ENCODE measurements around the gene MYO15B.
"Not testable (repeated sequence)": the region's sequence is repeated elsewhere in the genome, so short reads cannot be mapped to it uniquely, and the experiment has no call there.

Gene MYO15B

GRCh38 chr17:75576661-75577060 is 10.9 kb upstream of the MYO15B start:
- no peak for DNase-seq

DNA sequence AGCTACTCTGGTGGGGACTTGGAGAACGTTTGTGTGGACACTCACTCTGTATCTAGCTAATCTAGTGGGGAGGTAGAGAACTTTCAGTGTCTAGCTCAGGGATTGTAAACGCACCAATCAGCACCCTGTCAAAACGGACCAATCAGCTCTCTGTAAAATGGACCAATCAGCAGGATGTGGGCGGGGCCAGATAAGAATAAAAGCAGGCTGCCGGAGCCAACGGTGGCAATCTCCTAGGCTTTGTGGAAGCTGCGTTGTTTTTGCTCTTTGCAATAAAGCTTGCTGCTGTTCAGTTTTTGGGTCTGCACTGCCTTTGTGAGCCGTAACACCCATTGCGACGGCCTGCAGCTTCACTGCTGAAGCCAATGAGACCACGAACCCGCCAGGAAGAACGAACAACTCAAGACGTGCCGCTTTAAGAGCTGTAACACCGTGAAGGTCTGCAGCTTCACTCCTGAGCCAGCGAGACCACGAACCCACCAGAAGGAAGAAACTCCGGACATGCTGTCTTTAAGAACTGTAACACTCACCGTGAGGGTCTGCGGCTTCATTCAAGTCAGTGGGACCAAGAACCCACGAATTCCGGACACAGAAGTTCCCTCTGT is 6.4 kb upstream of the MYO15B start:
- peak; percentile 66 for DNase-seq

- DNase-seq = not testable (repeated sequence)
Measured at GRCh38 chr17:75583197-75583596, 4.4 kb upstream of the MYO15B start.

GRCh38 chr17:75584849-75585175 is 2.8 kb upstream of the MYO15B start:
- DNase-seq = no peak

GRCh38 chr17:75588596-75589011 is 1.0 kb downstream of the MYO15B start:
- DNase-seq = no peak

DNA sequence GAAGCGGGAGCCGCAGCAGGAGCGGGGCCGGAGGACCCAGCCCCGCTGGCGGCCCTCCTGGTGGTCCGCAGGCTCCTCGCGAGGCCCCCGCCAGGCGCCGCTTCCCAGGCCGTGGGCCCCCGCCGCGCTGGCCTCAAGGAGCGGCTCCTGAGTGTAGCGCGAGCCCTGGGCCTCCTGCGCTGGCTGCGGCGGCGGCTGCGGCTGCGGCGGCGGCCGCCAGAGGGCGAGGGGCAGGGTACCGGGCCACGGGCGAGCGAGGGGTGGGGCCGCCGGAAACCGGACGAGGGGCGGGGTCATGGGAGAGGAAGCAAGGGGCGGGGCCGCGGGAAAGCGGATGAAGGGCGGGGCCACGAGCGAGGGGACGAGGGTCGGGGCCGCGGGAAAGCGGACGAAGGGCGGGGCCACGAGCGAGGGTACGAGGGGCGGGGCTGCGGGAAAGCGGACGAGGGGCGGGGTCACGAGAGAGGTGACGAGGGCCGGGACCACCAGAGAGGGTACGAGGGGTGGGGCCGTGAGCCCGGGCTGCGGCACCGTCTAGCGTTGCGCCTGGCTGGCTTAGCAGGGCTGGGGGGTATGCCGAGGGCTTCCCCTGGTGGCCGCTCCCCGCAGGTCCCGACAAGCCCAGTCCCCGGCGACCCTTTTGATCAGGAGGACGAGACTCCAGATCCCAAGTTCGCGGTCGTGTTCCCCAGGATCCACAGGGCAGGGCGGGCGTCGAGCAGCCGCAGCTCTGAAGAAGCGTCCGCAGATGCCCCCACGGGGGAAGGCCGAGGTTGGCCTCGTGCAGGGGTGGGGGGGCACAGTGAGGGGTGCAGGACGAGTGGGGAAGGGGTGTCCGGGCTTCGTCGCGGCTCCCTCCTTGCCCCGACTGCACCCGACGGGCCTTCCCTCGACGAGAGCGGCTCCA is 1.7 kb downstream of the MYO15B start:
- DNase-seq = peak; percentile 93

GRCh38 chr17:75589919-75590303 is 2.3 kb downstream of the MYO15B start:
- DNase-seq = no peak

DNA sequence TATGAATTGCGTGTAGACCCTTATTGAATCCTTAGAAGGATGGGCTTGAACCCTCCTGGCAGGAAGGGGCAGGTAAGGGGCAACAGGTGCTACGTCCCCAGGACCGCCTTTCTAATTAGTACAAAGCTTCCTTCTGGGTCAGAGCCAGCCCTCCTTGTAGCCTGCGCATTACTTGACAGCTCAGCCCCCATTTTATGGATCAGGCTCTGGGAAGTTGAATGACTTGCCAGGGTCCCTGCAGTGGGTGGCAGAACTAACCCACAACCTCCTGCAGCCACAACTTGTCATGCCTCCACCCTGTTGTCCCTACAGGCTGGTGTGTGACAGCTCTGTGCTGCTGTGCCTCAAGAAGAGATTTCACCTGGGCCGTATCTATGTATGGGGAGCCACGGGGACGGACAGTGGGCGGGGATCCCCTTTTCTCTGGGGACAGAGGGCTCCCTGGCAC is 2.7 kb downstream of the MYO15B start:
- DNase-seq = no peak

DNA sequence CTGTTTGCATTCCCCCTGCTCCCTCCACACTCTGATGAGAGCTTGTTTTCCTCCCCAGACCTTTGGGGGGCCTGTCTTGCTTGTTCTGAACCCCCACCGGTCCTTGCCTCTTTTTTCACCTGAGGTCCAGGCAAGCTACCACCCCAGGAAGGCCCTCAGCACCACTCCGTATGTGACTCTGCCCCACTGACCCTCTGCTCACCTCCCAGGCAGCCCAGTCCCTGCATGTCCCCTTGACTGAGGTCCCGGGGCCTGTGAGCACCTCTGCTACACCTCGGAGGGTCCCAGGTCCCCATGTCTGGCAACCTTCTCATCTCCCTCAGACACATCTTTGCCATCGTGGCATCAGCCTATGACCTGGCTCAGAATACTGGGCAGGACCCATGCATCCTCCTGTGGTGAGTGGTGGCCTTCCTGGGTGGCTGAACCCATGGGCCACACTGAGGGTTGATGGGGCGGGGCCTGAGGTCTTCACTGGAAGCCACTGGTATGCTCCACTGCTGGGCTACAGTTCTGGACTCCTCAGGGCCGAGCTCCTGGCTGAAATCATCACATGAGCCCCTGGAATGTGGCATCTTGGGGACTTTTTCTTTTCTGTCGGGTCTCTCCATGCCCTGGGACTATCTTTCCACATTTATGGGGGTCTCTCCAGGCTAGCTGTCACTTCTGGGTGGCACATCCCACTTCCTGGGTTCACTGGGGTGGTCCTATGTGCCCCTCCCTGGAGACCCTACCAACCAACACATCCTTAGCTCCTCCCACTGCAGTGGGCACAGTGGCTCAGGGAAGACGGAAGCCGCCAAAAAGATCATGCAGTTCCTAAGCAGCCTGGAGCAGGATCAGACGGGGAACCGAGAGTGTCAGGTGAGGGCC is 3.5 kb downstream of the MYO15B start:
- no peak for DNase-seq

DNA sequence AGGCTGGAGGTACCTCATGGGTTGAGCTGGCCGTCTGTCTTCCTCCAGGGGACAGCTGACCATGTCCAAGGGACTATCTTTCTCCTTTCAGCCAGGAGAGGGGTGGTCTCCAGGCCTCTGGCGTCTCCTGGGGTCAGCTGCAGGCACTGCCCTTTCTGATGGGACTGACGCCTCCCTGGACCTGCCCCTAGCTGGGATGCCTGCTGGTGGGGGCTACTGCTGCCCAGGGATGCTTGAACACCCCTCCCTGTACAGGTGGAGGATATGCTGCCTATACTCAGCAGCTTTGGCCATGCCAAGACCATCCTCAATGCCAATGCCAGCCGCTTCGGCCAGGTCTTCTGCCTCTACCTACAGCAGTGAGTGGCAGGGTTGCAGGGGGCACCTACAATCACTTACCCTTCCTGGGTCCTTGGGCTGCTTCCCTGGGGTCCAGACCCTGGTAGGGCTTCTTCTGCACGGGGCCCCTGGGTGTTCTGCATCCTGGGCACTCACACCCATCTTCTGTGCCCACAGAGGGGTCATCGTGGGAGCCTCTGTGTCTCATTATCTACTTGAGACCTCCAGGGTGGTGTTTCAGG is 4.2 kb downstream of the MYO15B start:
- no peak for DNase-seq

- DNase-seq = no peak
Measured at GRCh38 chr17:75592348-75593020, 4.9 kb downstream of the MYO15B start.

- not testable (repeated sequence) for DNase-seq
Measured at GRCh38 chr17:75593430-75593829, 5.8 kb downstream of the MYO15B start.

GRCh38 chr17:75594499-75595283 is 7.1 kb downstream of the MYO15B start:
- DNase-seq = no peak

DNA sequence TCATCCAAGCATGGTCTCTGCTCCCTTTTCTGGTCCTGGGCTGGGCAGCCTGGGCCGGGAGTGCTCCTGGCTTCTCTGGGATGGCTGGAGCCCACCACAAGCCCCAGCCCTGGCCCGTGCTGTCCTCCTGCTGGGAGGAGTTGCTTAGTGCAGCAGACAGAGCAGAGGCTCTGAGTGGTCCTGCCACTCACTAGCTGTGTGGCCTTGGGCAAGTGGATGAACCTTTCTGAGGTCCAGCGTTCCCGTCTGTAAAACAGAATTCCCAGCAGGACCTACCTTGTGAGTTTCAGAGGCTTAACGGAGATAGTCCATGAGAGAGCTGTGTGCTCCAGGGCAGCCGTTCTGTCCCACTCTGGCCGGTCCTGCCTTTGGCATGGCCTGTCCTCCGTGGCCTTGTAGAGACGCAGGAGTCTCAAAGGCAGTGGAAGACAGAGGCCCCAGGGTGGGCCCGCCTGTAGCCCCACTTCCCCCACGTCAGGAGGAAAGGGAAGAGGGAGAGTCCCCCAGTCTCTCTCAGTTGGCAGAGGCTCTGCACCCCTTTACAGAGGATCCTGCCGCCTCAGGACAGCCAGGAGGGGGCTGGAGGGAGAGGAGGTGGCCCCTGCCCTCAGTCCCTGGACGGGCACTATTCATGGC is 7.8 kb downstream of the MYO15B start:
- DNase-seq = no peak

DNA sequence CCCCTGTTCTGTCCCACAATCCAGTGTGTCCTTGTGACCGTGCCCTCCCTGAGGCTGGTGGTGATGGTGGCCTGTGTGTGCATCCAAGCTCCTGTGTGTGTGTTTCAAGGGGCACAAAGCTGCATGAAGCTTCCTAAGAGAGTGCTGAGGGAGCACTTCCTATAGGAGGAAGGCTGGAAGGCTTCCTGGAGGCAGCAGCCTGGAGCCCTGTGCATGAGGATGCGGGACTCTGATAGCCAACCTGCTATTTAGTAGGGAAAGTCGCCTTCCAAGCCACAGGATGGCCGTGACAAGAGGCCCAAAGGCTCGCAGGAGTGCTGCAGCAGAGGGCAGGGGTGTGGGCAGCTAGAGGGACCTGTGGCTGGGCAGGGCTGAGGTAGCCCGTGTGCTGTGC is 8.3 kb downstream of the MYO15B start:
- DNase-seq = no peak

- no peak for DNase-seq
Measured at GRCh38 chr17:75596320-75597087, 8.9 kb downstream of the MYO15B start.

DNA sequence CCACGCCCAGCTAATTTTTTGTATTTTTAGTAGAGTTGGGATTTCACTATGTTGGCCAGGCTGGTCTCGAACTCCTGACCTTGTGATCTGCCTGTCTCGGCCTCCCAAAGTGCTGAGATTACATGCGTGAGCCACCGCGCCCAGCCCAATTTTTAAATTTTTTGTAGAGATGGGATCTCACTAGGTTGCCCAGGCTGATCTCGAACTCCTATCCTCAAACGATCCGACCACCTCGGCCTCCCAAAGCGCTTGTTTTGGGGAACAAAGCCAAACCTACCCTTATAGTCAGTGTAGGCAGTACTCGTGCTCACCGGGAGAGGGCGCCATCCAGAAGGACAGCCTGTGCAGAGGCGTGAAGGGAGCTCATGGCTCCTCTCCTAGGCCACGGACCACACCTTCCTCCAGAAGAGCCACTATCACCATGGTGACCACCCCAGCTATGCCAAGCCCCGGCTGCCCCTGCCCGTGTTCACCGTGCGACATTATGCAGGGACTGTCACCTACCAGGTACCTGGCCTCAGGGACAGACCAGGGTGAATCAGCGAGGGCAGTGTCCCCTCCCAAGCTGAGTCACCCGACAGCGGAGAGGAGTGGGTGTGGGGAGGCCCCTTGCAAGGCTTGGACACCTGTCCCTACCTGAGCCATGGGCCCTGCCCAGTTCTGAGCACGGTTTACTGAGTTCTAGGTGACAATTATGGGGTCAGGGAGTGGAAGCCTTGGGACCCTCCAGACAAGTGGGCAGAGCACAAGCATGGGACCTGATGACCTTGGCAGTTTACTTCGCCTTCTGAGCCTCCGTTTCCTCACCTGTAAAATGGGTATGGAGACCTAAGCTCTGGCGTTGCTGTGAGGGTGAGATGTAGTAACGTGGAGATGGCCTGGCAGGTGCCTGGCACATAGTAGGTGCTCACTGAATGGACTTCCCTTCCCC is 13.7 kb downstream of the MYO15B start:
- DNase-seq = peak; percentile 44

DNA sequence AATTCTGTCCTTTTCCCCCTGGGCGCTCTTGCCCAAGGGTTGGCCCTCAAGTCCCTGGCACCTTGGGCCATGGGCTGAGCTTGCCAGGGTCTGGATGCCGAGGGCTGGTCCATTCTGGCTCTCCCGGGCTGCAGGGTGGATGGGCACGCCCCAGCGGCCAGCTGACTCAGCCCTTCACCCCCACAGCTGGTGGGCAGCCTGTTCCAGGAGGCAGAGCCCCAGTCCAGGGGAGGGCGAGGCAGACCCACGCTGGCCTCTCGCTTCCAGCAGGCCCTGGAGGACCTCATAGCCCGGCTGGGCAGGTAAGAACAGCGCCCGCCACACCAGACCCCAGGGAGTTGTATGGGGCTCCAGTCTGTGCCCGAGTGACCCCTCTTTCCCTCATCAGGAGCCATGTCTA is 15.0 kb downstream of the MYO15B start:
- no peak for DNase-seq

DNA sequence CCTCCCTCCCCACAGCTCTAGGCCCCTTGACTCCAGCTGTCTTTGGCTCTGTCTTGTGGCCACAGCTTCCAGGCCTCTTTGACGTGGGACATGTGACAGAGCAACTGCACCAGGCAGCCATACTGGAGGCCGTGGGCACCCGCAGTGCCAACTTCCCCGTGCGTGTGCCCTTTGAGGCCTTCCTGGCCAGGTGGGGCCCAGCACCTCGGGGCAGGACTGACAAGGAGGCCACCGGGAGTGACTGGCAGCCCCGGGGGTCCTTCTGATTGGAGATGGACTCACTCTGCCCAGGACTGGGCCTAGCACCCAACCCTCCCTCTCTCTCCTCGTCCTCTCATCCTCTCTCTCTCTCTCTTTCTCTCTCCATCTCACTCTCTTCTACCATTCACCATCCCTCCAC is 15.5 kb downstream of the MYO15B start:
- DNase-seq = no peak
